ENCODE measurements around the gene HECTD2.

GRCh38 chr10:91409869-91410637, at the start of gene HECTD2:
- TF ChIP-seq CTCF (IDR thresholded peaks at IDR 0.05) (peak; percentile 89), POLR2AphosphoS5 (IDR thresholded peaks at IDR 0.05; ENCODE audit: low read depth, low read length) (no peak), SIN3A (IDR thresholded peaks at IDR 0.05; ENCODE audit: borderline replicate concordance, insufficient read depth, low read depth, low read length) (no peak), REST (IDR thresholded peaks at IDR 0.05; ENCODE audit: insufficient read depth in 1 of 2, low read depth in 2 of 2, low read length in 1 of 2) (no peak), TCF7L2 (IDR thresholded peaks at IDR 0.05; ENCODE audit: low read depth, low read length) (peak; percentile 50; the same call in 1 of the 2 replicates)
